Peyer's patch (tissue), 4 donors: ENCODE measurements around the gene SLC1A2.

Experiments
- CTCF ChIP-seq, 6 experiments: fragments of 450-650 bp in 4 of 6; fragments of 200-600 bp in 2 of 6; sonication (generic) in 1 of 6; IDR thresholded peaks; one replicate each; pipeline ENCODE4 v1.5.1; 2017 to 2019; ENCODE audit warnings: antibody characterized with exemption in 6 of 6, mild to moderate bottlenecking in 3 of 6, moderate library complexity in 1 of 6
- POLR2A ChIP-seq, 2 donors: fragments of 450-650 bp; IDR thresholded peaks; one replicate each; pipeline ENCODE4 v1.5.1; 2017; ENCODE audit warnings: antibody characterized with exemption in 2 of 2, mild to moderate bottlenecking in 2 of 2, moderate library complexity in 2 of 2

GRCh38 chr11:35363246-35363801 lies 56.0 kb downstream of the SLC1A2 start:
- TF ChIP-seq CTCF (IDR thresholded peaks at IDR 0.05) (no peak), POLR2A (IDR thresholded peaks at IDR 0.05) (no peak)
